Measurements from ENCODE around the gene SIX5. TPM values are rescaled to one million over a fixed set of nuclear protein-coding genes. Genes with fewer than 3 reads are reported as not detected.

The SIX5 gene
- total and polyA plus RNA-seq, 9 of the 15 experiments (the other 6 are each of a cell fraction or from before 2014, with no cell fraction given): 1.4 to 17.2 (median 7.4) TPM; not detected in 2

DNA sequence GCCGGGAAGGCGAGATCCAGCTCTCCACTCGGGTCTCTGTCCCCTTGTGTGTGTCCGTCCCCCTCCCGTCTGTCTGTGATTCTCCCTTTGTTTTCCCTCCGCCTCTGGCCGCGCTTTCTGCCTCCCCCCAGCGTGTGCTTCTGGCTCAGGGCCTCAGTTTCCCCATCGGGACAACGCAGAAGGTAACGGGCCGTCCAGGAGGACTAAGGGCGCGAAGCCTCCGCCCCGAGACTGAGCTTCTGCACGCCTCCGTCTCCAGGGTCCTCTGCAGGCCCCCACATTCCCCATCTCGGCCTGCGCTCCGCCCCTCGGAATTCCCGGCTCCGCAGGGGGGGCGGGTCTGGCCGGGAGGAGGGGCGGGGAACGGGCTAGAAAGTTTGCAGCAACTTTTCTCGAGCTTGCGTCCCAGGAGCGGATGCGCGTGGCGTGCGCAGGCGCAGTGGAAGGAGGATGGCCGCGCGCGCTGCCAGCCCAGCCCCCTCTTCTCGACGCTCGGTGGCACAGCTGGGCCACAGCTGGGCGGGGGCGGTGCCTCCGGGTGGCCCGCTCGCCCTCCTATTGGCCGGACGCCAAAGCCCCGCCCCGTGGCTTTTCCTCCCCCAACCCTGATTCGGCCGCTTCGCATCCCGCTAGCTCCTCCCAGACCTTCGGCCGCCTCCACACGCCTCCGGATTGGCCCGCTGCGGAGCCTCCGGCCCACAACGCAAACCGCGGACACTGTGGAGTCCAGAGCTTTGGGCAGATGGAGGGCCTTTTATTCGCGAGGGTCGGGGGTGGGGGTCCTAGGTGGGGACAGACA is at the start of gene SIX5 (continued):
- TF ChIP-seq ZBTB5 (IDR thresholded peaks at IDR 0.05) (no peak), PKNOX1 (IDR thresholded peaks at IDR 0.05) (no peak), NR2C1 (IDR thresholded peaks at IDR 0.05) (no peak), NR2C1 (tag; IDR thresholded peaks at IDR 0.05) (no peak), MTA3 (IDR thresholded peaks at IDR 0.05; ENCODE audit: borderline replicate concordance) (peak; percentile 82; the same call in 1 of the 2 replicates), AFF4 (CRISPR knock-in tag; IDR thresholded peaks at IDR 0.05) (no peak), MXI1 (IDR thresholded peaks at IDR 0.05; ENCODE audit: low read depth, low read length) (no peak), ZEB2 (IDR thresholded peaks at IDR 0.05) (no peak), ZC3H4 (CRISPR knock-in tag; IDR thresholded peaks at IDR 0.05; ENCODE audit: borderline replicate concordance) (no peak; the same call in 1 of the 2 replicates), RFX7 (CRISPR knock-in tag; IDR thresholded peaks at IDR 0.05) (no peak), MECOM (CRISPR knock-in tag; IDR thresholded peaks at IDR 0.05) (no peak), COPS2 (conservative IDR thresholded peaks at IDR 0.05) (no peak), KDM5B (IDR thresholded peaks at IDR 0.05; ENCODE audit: insufficient replicate concordance, low read depth, low read length) (peak; percentile 68), ARHGAP35 (IDR thresholded peaks at IDR 0.05; ENCODE audit: partially characterized antibody) (no peak), GATAD2B (IDR thresholded peaks at IDR 0.05; ENCODE audit: borderline replicate concordance) (no peak), ZNF165 (CRISPR knock-in tag; IDR thresholded peaks at IDR 0.05; ENCODE audit: borderline replicate concordance) (no peak), STAT5A (IDR thresholded peaks at IDR 0.05; ENCODE audit: borderline replicate concordance, low read length) (no peak), ARID3A (IDR thresholded peaks at IDR 0.05; ENCODE audit: borderline replicate concordance, low read depth, low read length) (no peak)
- TF ChIP-seq, protein P1, sequence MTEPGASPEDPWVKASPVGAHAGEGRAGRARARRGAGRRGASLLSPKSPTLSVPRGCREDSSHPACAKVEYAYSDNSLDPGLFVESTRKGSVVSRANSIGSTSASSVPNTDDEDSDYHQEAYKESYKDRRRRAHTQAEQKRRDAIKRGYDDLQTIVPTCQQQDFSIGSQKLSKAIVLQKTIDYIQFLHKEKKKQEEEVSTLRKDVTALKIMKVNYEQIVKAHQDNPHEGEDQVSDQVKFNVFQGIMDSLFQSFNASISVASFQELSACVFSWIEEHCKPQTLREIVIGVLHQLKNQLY (CRISPR knock-in tag; conservative IDR thresholded peaks at IDR 0.05): no peak
